GM12878 (cell line): ENCODE measurements around the gene RALGPS1. TPM values are rescaled to one million over a fixed set of nuclear protein-coding genes. Genes with fewer than 3 reads are reported as not detected.

ENCODE experiments used
- ATAC-seq: fragments of 200-7000 bp; cut with Tn5 transposase; 3 replicates; pipeline ENCODE4 v1.9.1; 2020; ENCODE audit warnings: mild to moderate bottlenecking, moderate library complexity
- BruUV-seq: library from RNA; stranded (reverse); fragments of 400-500 nt; replicated peaks from 2 replicates; lab custom pipeline; 2021; lab: Mats Ljungman, UMichigan
- CTCF ChIA-PET: fragments of 300-600 bp; sonication (Branson Sonifier 250); formaldehyde crosslinking; extraction: SDS; loops from one replicate; lab custom pipeline; 2021; ENCODE audit warnings: inconsistent platforms; lab: Yijun Ruan, JAX
- POLR2A ChIA-PET: fragments of 350-600 bp; formaldehyde crosslinking; extraction: SDS; loops from one replicate; lab custom pipeline; 2021; ENCODE audit warnings: inconsistent platforms; lab: Charles Lee
- RAD21 ChIA-PET: fragments of 300-600 bp; sonication (Branson Sonifier 250); formaldehyde crosslinking; loops from one replicate; lab custom pipeline; 2023; ENCODE audit warnings: antibody characterized with exemption; ENCODE audit not compliant: unreplicated experiment; lab: Charles Lee
- SMC1A ChIA-PET: fragments of 300-600 bp; sonication (Branson Sonifier 250); formaldehyde crosslinking; loops from one replicate; lab custom pipeline; 2023; ENCODE audit not compliant: unreplicated experiment, uncharacterized antibody; lab: Charles Lee
- DNase-seq: peaks from one replicate; pipeline ENCODE4 v3.0.0-alpha.2; 2011; ENCODE audit warnings: low read depth, low spot score
- FAIRE-seq: peaks from 3 replicates; lab custom pipeline; 2011; peaks lifted over from hg19 to GRCh38; lab: Jason Lieb, UNC
- H2AFZ ChIP-seq: 2 replicates; pipeline ENCODE4 v1.6.0; 2011; ENCODE audit warnings: low read depth, low read length, control low read depth; ENCODE audit not compliant: control insufficient read depth
- H3K27ac ChIP-seq: 2 replicates; pipeline ENCODE4 v1.5.1; 2011; ENCODE audit warnings: control low read depth; ENCODE audit not compliant: control insufficient read depth, insufficient read depth
- H3K27me3 ChIP-seq, 2 experiments: replicated peaks in 1 of 2; 2 replicates each; pipeline versions ENCODE4 v1.6.0 to v1.6.1; 2011; ENCODE audit warnings: low read length in 1 of 2; ENCODE audit not compliant: control insufficient read depth in 2 of 2, insufficient read depth in 2 of 2
- H3K36me3 ChIP-seq, 2 experiments: 2 replicates each; pipeline ENCODE4 v1.5.1; 2011; ENCODE audit warnings: low read length in 1 of 2; ENCODE audit not compliant: control insufficient read depth in 2 of 2, insufficient read depth in 2 of 2
- H3K4me1 ChIP-seq: 2 replicates; pipeline ENCODE4 v1.6.1; 2011; ENCODE audit warnings: mild to moderate bottlenecking, low read length, moderate library complexity, mixed read lengths; ENCODE audit not compliant: control insufficient read depth, insufficient read depth
- H3K4me2 ChIP-seq: 2 replicates; pipeline ENCODE4 v1.6.0; 2011; ENCODE audit warnings: control low read depth; ENCODE audit not compliant: control insufficient read depth, insufficient read depth
- H3K4me3 ChIP-seq: fragments of 200-600 bp; sonication (generic); 2 replicates; pipeline ENCODE4 v1.5.1; 2016
- H3K79me2 ChIP-seq: 2 replicates; pipeline ENCODE4 v1.6.0; 2011; ENCODE audit warnings: low read length; ENCODE audit not compliant: control insufficient read depth, insufficient read depth
- H3K9ac ChIP-seq: 2 replicates; pipeline ENCODE4 v1.8.0; 2011; ENCODE audit warnings: low read length, control low read depth, mixed read lengths; ENCODE audit not compliant: control insufficient read depth, insufficient read depth
- H3K9me3 ChIP-seq: replicated peaks from 3 replicates; pipeline ENCODE4 v1.5.1; 2011; ENCODE audit warnings: mild to moderate bottlenecking, low read length; ENCODE audit not compliant: control insufficient read depth, insufficient read depth
- H4K20me1 ChIP-seq: 2 replicates; pipeline ENCODE4 v1.6.0; 2011; ENCODE audit not compliant: control insufficient read depth, insufficient read depth
- BHLHE40 ChIP-seq, 2 experiments: fragments of 450-650 bp in 1 of 2; IDR thresholded peaks; 2 replicates each; pipeline ENCODE4 v1.6.1; 2011 to 2017; ENCODE audit warnings: low read depth in 2 of 2, borderline replicate concordance in 1 of 2, improper control_type of control experiment in 1 of 2, low read length in 1 of 2, mild to moderate bottlenecking in 1 of 2
- CEBPZ ChIP-seq: fragments of 150-350 bp; IDR thresholded peaks from 2 replicates; pipeline ENCODE4 v1.6.1; 2016; ENCODE audit warnings: low read depth, low read length
- CHD1 ChIP-seq: IDR thresholded peaks from 2 replicates; pipeline ENCODE4 v1.6.1; 2012; ENCODE audit warnings: low read depth, low read length, improper control_type of control experiment
- GABPA ChIP-seq: IDR thresholded peaks from 2 replicates; pipeline ENCODE4 v1.6.1; 2014; ENCODE audit warnings: antibody characterized with exemption, low read depth, mild to moderate bottlenecking, inconsistent platforms
- GATAD2B ChIP-seq: fragments of 450-650 bp; conservative IDR thresholded peaks from 2 replicates; pipeline ENCODE4 v1.6.1; 2017; ENCODE audit warnings: low read depth, mild to moderate bottlenecking, moderate library complexity
- IRF4 ChIP-seq: IDR thresholded peaks from 2 replicates; pipeline ENCODE4 v1.6.1; 2011; ENCODE audit warnings: low read depth, low read length
- MYC ChIP-seq: IDR thresholded peaks from 2 replicates; pipeline ENCODE4 v1.6.1; 2011; ENCODE audit warnings: mild to moderate bottlenecking, low read length, moderate library complexity, inconsistent platforms; ENCODE audit not compliant: insufficient read depth, insufficient replicate concordance, insufficient read length, severe bottlenecking
- NR2F1 ChIP-seq: fragments of 450-650 bp; conservative IDR thresholded peaks from 2 replicates; pipeline ENCODE4 v1.6.1; 2017; ENCODE audit warnings: mild to moderate bottlenecking
- POLR2A ChIP-seq: IDR thresholded peaks from 2 replicates; pipeline ENCODE4 v1.6.1; 2011; ENCODE audit warnings: low read depth, mild to moderate bottlenecking, low read length
- POLR2AphosphoS5 ChIP-seq: IDR thresholded peaks from 2 replicates; pipeline ENCODE4 v1.6.1; 2011; ENCODE audit warnings: mild to moderate bottlenecking, low read length, inconsistent platforms
- RAD51 ChIP-seq: fragments of 450-650 bp; IDR thresholded peaks from 2 replicates; pipeline ENCODE4 v1.6.1; 2016; ENCODE audit warnings: moderate library complexity, mild to moderate bottlenecking, inconsistent platforms
- SREBF2 ChIP-seq: IDR thresholded peaks from 2 replicates; pipeline ENCODE4 v1.6.1; 2012; ENCODE audit warnings: mild to moderate bottlenecking, low read length
- STAT1 ChIP-seq: fragments of 450-650 bp; conservative IDR thresholded peaks from 2 replicates; pipeline ENCODE4 v1.6.1; 2014; ENCODE audit warnings: antibody characterized with exemption, mild to moderate bottlenecking
- TAF1 ChIP-seq: IDR thresholded peaks from 2 replicates; pipeline ENCODE4 v1.6.1; 2011; ENCODE audit warnings: mild to moderate bottlenecking, low read depth, low read length, borderline replicate concordance
- WGBS: methylation state at CpG from one replicate; pipeline ENCODE4 v1.1.6; 2016; ENCODE audit warnings: low lambda C conversion rate; ENCODE audit not compliant: insufficient replicate concordance, insufficient coverage; ENCODE audit errors: missing lambda C conversion rate; 5-methylcytosine and 5-hydroxymethylcytosine counted together
- in situ Hi-C: fragments of 300-500 bp; cut with MboI; formaldehyde crosslinking; loops from 9 replicates; pipeline ENCODE4 v1.14.3; 2018; ENCODE audit warnings: mixed read lengths
- intact Hi-C: fragments of 100-400 bp; cut with micrococcal nuclease; formaldehyde crosslinking; loops from one replicate; pipeline ENCODE4 v1.14.2; 2022; ENCODE audit not compliant: unreplicated experiment
- polyA plus RNA-seq, 11 experiments: library from polyadenylated mRNA; depleted of rRNA in 4 of 11; unstranded in 6 of 11; stranded (reverse) in 5 of 11; fragments of >200 nt; fragmentation: Nextera tagmentation in 4 of 11; fragmentation: Illumina TruSeq in 1 of 11; extraction: Ambion mirVana in 4 of 11; extraction: Trizol in 1 of 11; gene quantifications; 1 replicate in 1 of 11; 2 replicates in 10 of 11; pipeline versions ENCODE4 v1.2.1 to v1.2.3, GENCODE V29; 2011 to 2016; ENCODE audit warnings: inconsistent platforms in 2 of 11, missing spikeins in 2 of 11, low read depth in 1 of 11
- total RNA-seq, 4 experiments: library from RNA; depleted of rRNA in 3 of 4; stranded (reverse); fragments of >200 nt in 3 of 4; fragmentation: Illumina TruSeq in 1 of 4; extraction: Trizol in 1 of 4; gene quantifications; 2 replicates each; pipeline versions ENCODE4 v1.2.1 to v1.2.3, GENCODE V29; 2013 to 2021
- TF ChIP-seq, protein P1 (sequence below): IDR thresholded peaks from 2 replicates; pipeline ENCODE4 v1.6.1; 2012; ENCODE audit warnings: low read depth, low read length, improper control_type of control experiment
- TF ChIP-seq, protein P2 (sequence below): IDR thresholded peaks from 2 replicates; pipeline ENCODE4 v1.6.1; 2012; ENCODE audit warnings: low read length, inconsistent platforms
- TF ChIP-seq, protein P3 (sequence below): IDR thresholded peaks from 2 replicates; pipeline ENCODE4 v1.6.1; 2011; ENCODE audit warnings: borderline replicate concordance, low read depth, mild to moderate bottlenecking, moderate library complexity, mixed read lengths, low read length; ENCODE audit not compliant: insufficient read depth; ENCODE audit errors: extremely low read length

The RALGPS1 gene
- total and polyA plus RNA-seq, 10 of the 15 experiments (the other 5 are each of a cell fraction or from before 2014, with no cell fraction given): 0.13 to 5.6 (median 2.7) TPM

DNA sequence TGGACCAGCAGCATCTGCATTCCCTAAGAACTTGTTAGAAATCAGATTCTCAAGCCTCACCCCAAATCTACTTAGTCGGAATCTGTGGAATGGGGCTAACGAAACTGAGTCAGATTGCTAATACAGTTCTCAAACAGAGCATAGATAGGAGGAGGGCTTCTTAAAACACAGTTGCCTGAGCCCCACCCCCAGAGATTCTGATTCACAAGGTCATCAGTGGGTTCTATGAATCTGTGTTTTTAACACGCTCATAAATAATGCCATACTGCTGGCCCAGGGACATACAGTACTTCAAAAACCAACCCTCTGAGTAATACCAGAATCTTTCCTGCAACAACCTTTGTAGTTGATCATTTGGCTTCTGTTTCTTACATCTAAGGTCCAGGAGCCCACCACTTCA, 317.1 kb downstream of the RALGPS1 start (continued):
- TF ChIP-seq, protein P1, sequence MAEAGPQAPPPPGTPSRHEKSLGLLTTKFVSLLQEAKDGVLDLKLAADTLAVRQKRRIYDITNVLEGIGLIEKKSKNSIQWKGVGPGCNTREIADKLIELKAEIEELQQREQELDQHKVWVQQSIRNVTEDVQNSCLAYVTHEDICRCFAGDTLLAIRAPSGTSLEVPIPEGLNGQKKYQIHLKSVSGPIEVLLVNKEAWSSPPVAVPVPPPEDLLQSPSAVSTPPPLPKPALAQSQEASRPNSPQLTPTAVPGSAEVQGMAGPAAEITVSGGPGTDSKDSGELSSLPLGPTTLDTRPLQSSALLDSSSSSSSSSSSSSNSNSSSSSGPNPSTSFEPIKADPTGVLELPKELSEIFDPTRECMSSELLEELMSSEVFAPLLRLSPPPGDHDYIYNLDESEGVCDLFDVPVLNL: no peak
- TF ChIP-seq SREBF2: no peak
- no peak for TF ChIP-seq TAF1
- TF ChIP-seq POLR2AphosphoS5: no peak
- TF ChIP-seq MYC: no peak
- TF ChIP-seq GATAD2B: no peak
- no peak for TF ChIP-seq NR2F1
- no peak for TF ChIP-seq POLR2A

DNA sequence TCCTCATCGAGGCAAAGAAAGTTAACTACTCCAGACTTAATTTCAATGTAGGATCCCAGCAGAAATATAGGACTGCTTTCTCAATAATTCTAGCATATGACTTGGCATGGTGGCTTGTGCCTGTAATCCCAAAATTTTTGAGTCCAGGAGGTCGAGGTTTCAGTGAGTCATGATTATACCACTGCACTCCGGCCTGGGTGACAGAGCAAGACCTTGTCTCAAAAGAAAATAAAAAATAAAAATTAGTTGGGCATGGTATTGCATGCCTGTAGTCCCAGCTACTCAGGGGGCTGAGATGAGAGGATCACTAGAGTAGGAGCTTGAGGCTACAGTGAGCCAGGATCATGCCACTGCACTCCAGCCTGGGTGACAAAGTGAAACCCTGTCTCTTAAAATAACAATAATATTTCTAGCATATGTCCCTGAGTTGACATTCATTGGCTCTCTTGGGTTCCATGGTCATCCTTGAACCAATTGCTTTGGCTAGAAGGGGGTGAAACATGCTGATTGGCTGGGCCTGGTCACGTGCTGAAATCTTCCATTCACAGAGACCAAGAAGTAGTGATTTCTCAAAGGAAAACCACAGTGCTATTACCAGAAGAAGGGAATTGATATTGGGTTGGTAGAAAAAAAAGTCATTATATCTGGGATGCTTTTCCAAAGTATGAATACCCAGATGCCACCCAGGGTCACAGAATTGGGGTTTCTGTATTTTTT, 318.4 kb downstream of the RALGPS1 start:
- WGBS: 86% methylated on average over 4 of the region's 4 CpGs
- intact Hi-C loops: no loop called here
- in situ Hi-C loops: no loop called here
- no peak overlapping the region for H3K4me2 ChIP-seq
- H3K4me1 ChIP-seq: no peaks in the 10 kb centered on the region
- RAD21 ChIA-PET: no interaction called here
- FAIRE-seq (no peak), ATAC-seq (peak; percentile 27; the same call in 1 of the 3 replicates), DNase-seq (no peak)
- POLR2A ChIA-PET: no interaction called here
- H4K20me1 ChIP-seq: no peaks in the 10 kb centered on the region
- SMC1A ChIA-PET: no interaction called here
- no peak overlapping the region for H2AFZ ChIP-seq
- TF ChIP-seq, protein P2, sequence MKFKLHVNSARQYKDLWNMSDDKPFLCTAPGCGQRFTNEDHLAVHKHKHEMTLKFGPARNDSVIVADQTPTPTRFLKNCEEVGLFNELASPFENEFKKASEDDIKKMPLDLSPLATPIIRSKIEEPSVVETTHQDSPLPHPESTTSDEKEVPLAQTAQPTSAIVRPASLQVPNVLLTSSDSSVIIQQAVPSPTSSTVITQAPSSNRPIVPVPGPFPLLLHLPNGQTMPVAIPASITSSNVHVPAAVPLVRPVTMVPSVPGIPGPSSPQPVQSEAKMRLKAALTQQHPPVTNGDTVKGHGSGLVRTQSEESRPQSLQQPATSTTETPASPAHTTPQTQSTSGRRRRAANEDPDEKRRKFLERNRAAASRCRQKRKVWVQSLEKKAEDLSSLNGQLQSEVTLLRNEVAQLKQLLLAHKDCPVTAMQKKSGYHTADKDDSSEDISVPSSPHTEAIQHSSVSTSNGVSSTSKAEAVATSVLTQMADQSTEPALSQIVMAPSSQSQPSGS: no peak
- TF ChIP-seq BHLHE40 (IDR thresholded peaks at IDR 0.05; ENCODE audit: borderline replicate concordance in 1 of 2, low read depth in 2 of 2, low read length in 1 of 2) (peak in 1 of 2 experiments; percentile 6; a peak in 1 of 4 replicates), STAT1 (no peak), IRF4 (no peak), CEBPZ (no peak), GABPA (no peak), CHD1 (no peak), RAD51 (no peak)
- TF ChIP-seq, protein P3, sequence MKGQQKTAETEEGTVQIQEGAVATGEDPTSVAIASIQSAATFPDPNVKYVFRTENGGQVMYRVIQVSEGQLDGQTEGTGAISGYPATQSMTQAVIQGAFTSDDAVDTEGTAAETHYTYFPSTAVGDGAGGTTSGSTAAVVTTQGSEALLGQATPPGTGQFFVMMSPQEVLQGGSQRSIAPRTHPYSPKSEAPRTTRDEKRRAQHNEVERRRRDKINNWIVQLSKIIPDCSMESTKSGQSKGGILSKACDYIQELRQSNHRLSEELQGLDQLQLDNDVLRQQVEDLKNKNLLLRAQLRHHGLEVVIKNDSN: peak; percentile 19
- H3K4me3 ChIP-seq: no peak overlapping the region
- no peaks in the 10 kb centered on the region for H3K36me3 ChIP-seq
- CTCF ChIA-PET: interaction anchor here (0.6 kb wide), 1 partner anchor 17 kb away, joined by 4 read pairs; no protein-coding TSS in a partner anchor
- BruUV-seq: no TSS peak
- no peaks in the 10 kb centered on the region for H3K9me3 ChIP-seq
- no peaks in the 10 kb centered on the region for H3K79me2 ChIP-seq
- no peak overlapping the region for H3K27ac ChIP-seq
- H3K27me3 ChIP-seq: no peaks in the 10 kb centered on the region; a peak in 1 of 4 replicates
- no peak overlapping the region for H3K9ac ChIP-seq
